GM11168 (cell line): ENCODE results near the gene CRIP3.

Experiments used
- in situ Hi-C: fragments of 300-500 bp; cut with MboI; formaldehyde crosslinking; loops from one replicate; pipeline ENCODE4 v1.12.0; 2022; ENCODE audit warnings: low sequenced_read_pairs; ENCODE audit not compliant: unreplicated experiment

CRIP3 gene

DNA sequence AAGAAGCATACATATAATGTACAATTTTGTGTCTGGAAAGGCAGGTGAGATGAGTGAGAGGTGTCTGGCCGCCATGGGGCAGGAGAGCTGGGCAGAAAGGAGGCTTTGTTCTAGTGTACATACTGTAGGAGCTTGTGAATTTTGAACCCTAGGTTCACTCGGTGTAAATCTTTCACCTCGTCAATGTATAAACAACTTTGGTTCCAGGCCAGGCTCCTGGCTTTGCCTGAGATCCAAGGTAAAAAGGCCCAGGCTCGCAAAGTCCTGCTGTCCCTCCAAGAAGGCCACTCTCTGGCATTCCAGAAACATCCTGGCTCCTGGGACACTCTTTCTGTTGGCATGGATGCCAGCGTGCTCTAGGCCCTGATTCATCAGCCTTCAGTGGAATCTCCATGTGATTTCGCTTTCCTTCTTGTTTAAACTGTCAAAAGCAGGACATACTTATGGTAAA, 17.7 kb downstream of the CRIP3 start:
- in situ Hi-C loops = no loop called here

DNA sequence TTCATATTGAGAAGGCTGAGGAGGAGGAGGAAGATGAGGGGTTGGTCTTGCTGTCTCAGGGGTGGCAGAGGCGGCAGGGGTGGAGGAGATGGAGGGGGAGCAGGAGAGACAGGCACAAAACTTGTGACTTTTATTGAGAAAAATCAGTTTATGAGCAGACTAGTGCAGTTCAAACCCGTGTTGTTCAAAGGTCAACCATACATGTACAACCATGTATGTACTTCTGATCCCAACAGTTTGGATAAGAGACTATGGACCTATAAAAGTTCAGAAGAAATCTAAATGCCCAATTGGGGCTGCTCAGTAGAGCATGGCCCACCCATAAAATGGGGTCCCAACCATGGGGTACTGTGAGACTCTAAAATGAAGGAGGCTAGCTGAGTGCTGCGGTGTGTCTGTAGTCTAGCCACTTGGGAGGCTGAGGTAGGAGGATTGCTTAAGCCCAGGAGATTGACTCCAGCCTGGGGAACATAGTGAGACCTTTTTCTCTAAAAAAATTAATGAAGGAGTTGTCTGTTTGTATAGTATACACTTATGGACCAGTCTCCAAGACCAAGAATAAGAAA, 18.2 kb downstream of the CRIP3 start:
- in situ Hi-C loops = no loop called here

DNA sequence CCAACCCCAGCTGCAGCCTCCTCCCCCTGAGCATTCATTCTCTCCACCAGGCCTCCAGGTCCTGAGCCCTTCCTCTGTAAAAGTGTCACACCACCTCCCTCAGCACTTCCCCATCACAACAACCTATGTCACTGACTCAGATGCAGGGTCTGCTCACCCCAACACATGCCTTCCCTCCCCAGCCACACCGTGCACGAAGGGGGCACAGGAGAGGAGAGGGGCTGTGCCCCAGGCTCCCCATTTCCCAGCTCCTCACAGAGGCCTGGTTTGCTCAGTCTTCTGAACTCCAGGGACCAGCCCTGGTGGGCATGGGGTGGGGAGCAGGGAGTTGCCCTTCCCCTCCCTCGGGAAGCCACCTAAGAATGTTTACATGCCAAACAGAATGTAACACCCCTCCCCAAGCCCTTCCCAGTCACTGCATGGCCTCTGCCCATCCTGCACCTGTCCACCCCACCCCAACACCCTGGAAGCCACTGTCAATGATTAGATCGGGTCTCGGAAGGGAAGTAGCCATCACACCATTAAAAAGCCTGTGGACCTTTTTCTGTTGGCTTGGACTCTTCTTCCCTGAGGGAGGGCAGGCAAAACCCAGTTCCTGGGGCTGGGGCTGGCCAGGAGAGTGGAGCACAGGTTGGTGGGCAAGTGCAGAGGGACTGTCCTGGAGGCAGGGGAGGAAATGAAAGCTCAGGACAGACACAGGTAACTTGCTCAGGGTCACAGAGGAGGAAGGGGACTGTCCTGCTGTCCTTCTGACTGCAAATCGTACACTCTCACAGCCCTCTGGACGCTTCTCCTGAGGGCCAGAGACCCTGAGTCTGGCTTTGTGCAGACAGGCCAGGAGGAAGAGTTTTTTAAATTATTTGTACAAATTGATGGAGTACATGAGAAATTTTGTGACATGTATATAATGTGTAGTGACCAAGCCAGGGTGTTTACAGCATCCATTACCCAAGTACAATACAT, 20.6 kb downstream of the CRIP3 start:
- in situ Hi-C loops = no loop called here

DNA sequence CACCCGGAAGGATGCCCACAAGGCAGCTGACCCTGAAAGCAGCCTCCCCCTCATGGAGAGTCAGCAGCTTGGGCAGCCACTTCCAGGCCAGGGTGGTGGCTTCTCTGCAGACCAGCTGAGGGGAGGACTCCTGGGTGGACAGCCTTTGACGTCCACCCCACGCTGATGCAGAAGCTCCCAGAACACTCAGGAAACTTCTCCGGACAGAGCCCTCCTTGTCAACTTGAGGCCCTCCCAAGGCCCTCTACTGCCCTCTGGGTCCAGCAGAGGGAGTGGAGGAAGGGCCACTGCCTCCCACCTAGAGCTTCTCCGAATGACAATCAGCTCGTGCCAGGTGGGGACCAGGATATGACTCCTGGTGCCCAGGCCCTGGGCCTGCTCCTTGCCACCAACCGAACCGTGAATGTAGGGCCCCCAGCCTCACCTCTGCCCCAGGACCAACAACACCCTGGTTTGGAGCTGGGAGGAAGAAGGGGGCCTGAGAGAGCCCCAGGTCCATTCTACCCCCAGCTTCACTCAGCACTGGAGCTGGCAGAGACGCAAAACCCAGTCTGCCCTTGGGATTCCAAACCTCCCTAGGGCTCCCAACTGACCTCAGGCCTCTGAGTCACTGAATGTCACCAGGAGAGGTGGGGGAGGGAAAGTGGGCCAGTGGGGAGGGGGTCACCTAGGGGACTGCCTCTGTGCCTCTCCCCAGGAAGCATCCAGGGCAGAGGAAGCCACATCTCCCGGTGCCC, 21.5 kb downstream of the CRIP3 start:
- in situ Hi-C loops = no loop called here

DNA sequence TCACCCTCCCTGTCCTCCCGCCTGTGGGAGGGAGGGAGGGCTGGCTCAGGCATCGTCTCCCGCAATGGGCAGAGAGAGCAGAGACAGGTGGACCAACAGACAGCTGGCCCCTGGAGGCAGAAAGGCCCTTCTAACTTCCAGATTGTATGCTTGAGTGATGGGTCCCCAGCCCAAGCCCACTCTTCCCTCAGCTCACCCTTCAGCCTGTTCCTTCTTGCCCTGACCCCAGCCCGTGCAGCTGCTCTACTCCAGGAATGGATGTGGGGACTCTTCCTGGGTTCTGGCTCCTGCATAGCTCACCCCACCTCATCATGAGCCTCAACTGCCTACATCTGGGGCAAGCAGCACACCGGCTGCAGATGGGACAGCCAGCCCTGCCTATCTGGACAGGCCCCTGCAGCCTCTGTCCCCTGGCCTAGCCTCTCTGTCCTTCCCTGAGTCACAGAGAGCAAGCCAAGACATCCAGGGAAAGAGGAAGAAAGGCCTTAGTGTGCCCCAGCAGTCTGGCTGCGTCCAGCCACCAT, 22.1 kb downstream of the CRIP3 start:
- in situ Hi-C loops = no loop called here

DNA sequence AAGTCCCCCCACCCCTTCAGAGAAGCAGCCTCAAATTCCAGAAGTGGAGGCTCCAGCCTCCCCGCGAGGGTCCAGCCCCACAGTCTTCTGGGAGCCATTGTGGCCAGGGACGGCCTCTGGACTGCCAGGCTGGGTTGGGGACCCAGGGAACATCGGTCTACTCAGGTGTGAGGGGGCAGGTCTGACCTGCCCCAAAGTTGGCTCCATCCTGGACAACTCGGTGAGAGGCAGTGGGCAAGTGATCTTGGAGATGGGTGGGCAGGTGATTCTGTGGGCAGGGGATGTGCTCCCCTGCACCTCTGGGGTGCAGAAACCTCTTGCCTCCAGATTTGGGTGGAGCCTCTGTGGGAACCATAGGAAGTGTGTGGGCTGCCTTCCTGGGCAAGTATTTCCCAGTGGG, 22.8 kb downstream of the CRIP3 start:
- in situ Hi-C loops = no loop called here

DNA sequence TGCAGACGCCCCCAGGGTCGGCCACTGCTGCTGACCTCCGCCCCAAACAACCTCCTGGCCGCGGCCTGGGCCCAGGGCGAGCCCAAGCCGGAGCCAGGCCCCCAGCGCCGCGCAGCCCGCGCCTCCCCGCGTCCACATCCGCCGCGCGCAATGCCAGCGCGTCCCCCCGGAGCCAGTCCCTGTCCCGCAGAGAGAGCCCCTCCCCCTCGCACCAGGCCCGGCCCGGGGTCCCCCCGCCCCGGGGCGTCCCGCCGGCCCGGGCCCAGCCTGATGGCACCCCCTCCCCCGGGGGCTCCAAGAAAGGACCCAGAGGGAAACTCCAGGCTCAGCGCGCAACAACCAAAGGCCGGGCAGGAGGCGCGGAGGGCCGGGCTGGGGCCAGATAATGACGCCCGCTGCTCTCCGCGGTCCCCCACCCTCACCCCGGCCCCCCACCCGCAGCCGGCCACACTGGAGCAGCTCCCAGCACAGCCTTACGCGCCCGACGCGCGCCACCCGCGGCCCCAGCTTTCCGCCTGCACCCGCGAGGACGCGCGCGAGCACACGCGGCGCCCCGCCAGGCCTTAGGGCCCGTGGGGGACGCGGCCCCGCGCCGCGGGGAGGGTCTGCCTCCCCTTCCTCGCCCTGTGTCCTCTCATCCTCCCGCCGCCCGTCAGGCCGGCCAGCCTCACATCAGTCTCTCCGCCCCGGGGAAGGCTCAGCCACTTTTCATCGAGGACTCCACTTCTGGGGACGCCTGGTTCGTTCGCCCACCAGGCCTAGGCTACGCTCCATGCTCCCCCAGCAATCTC, 23.4 kb downstream of the CRIP3 start:
- in situ Hi-C loops = no loop called here

DNA sequence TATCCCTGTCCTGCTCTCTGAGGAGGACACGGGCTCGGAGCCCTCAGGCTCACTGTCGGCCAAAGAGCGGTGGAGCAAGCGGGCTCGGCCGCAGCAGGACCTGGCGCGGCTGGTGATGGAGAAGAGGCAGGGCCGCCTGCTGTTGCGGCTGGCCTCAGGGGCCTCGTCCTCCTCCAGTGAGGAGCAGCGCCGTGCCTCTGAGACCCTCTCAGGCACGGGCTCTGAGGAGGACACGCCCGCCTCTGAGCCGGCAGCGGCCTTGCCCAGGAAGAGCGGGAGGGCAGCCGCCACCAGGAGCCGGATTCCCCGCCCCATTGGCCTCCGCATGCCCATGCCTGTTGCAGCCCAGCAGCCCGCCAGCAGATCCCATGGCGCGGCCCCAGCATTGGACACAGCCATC, 24.7 kb downstream of the CRIP3 start:
- in situ Hi-C loops = no loop called here

DNA sequence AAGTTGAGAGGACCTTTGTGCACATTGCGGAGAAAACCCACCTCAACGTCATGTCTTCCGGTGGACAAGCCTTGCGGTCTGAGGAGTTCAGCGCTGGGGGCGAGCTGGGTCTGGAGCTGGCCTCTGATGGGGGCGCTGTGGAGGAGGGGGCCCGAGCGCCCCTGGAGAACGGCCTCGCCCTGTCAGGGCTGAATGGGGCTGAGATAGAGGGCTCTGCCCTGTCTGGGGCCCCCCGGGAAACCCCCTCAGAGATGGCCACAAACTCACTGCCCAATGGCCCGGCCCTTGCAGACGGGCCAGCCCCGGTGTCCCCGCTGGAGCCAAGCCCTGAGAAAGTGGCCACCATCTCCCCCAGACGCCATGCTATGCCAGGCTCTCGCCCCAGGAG, 25.1 kb downstream of the CRIP3 start:
- in situ Hi-C loops = no loop called here

DNA sequence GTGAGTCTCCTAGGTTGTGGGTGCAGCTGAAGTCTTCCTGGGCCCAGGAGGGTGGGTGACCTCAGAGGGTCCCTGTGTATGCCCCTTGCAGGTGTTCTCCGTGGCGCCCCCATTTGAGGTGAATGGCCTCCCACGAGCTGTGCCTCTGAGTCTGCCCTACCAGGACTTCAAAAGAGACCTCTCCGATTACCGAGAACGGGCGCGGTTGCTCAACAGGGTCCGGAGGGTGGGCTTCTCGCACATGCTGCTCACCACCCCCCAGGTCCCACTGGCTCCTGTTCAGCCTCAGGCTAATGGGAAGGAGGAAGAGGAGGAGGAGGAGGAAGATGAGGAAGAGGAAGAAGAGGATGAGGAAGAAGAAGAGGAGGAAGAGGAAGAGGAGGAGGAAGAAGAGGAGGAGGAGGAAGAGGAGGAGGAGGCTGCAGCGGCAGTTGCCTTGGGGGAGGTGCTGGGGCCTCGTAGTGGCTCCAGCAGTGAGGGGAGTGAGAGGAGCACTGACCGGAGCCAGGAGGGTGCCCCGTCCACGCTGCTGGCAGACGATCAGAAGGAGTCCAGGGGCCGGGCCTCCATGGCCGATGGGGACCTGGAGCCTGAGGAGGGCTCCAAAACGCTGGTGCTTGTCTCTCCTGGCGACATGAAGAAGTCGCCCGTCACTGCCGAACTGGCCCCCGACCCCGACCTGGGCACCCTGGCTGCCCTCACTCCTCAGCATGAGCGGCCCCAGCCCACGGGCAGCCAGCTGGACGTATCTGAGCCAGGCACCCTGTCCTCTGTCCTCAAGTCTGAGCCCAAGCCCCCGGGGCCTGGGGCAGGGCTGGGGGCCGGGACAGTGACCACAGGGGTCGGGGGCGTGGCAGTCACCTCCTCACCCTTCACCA, 25.8 kb downstream of the CRIP3 start:
- in situ Hi-C loops = no loop called here

DNA sequence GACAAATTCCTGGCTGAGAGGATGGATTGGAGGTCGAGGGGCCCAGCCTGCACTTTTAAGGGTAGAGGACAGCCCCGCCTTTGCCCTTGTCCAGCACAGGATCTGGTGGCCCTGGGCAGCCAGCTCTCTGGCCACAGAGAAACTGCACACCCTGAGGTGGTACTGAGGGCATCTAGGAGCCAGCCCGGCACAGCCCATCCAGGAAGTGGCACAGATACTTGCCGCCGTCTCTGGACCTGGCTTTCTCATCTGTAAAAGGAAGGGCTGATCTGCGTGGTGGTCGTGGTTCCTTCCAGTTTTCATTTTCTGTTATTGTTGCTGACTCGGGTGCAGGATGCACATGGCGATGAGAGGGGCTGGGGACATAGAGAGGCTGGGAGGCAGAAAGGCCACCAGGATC, 26.6 kb downstream of the CRIP3 start:
- in situ Hi-C loops = no loop called here

DNA sequence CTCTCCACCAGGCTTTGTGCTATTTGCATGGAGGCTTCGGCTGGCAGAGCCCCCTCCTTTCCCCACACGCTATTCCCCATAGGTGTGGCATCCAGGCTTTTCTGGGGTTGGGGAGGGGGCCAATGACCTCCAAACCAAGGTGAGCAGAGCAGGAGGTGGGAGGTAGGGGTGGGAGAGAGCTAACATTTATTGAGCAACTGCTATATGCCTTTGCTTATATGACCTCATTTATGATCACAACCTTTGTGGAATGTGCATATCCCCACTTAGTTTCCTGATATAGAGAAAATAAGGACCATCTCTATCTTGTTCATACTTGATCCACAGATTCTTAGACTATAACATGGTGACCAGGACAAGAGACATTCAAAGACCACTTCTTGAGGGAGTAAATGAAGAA, 28.4 kb downstream of the CRIP3 start:
- in situ Hi-C loops = no loop called here

DNA sequence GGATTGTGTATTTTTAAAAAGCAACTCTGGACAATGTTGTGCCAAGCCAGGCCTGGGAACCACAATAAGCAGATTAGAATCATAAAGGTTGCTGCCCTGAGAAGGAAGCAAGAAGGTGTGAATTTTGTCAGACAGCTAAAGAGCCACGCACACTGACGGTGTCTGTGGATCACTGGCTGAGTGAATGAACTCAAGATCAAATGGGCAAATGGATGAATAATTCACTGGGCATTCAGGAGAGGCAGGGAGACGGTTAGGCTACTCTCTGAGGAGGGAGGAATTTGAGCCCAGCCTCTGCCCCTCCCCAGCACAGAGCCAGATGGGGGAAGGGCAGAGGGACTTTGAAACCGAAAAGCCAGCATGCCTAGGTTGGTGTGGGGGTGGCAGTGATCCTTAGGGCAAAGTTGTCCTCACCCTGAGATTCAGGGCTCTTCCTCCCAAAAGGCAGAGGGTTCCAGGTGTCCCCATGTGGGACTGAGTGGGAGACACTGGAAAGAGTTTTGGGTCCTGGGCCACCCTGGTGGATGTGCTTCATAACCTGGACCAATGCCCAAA, 30.0 kb downstream of the CRIP3 start:
- in situ Hi-C loops = no loop called here

DNA sequence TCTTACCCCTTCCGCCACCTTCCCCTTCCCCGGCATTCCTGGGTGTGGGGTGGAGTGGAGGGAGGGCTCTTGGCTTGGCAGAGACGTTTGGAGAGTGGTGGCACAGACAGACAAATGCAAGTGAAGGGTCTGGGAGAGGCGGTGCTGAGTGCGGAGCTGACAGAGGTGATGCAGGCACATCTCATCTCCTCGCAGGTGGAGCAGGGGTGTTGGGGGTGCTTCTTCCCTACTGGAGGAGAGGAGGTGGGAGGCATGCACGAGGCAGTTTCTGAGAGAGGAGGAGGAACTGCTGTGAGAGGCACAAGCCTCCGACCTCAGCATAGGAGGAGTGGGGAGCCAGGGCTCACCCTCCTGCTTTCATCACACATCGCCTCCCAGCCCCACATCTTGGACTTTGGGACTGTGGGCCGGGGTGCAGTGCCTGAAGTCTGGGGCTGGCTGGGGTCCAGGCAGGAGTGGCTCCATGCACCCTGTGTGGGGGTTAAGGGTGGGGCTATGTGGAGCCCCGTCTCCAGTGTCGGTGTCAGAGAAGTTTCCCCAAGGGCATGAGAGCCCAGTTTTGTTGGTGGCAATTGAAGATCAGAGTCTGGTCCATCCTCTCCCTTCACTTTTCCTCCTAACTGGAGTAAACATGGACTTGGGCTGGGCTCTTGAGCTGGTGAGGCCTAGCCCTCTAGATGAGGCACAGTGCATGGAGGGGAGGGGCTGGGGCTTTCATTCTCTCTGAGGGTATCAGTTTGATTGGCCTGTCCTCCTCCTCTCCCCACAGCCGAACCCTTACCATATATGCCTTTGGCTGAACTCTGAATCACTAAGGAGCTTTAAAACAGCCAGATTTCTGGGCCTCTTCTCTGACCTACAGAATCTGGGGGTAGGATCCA, 30.7 kb downstream of the CRIP3 start:
- in situ Hi-C loops = no loop called here

DNA sequence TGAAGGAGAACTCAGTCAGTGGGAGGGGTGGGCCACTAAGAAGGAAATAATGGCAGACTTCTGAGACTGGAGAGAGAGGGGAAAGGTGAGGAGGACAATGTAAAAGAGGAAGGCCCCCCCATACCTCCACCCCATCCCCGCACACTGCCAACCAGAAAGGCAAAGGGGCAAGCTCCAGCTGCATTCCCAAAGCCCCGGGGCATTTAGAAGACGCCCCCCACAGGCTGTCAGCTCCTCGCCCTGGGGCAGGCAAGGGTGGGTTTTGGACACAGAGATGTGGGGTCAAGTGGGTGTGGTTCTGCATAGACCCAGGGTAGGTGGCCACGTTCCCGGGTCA, 31.4 kb downstream of the CRIP3 start:
- in situ Hi-C loops = no loop called here

DNA sequence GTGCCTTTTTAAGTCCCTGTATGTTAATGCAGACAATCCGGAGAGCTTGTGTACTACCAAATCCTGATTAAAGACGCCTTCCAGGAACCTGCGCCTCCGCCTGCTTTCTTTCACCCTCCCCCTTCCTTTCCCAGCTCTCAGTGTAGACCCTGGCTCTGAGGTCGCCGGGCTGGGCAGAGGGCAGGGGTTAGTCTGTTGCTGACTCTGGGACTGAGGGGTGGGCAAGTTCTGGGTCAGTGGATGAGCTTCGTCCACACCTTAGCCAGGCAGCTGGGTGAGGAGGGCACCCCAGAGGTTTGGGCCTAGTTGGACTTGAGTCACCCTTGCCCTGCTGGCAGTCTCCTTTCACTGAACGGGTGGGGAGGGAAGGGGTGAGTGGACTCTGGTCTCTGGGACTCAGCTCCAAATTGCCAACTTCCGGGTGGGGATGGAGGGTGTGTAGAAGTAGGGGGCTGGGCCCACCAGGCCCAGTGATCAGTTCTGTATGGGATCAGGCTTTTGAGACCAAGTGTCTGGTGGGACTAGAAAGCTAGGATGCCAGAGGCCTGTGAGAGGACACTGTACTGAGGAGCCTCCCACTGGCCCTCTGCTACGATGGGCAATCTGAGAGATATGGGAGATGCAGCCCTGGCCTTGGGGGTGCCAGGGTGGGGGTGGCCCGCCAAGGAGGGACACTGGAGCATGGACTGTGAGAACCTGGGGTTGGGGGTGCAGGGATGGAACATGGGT, 31.9 kb downstream of the CRIP3 start:
- in situ Hi-C loops = no loop called here

DNA sequence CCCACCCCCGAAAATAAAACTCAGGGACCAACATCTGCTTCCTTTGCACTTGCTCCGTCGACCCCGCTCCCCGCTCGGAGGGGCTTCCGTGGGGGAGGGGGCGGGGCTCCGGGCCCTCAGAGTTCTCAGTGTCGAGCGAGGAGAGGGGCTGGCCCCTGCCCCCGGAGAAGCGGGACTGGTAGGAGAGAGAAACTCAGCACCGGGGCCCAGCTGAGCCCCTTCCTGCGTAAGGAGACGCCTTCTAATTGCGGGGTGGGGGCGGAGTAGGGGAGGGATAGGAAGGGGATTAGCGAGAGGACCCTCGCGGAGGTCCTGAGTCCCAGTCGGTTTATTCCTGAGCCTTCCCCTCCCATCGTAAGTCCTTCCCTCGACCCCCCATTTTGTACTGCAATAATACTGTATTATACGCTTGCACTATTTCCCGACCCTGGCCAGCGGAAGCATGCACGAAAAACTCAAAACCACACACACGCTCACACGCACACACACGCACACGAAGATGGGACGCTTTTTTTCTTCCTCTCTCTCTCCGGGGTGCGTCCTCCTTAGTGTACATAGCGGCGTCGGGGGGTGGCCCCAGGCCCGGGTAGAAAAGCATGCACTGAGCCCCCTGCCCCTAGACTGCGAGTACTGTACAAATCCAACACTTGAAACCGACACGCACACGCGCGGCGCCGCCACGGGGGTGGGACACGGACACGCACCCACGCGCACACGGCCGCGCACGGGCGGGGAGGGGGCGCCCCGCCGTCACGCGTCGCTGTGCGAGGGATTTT, 32.6 kb downstream of the CRIP3 start:
- in situ Hi-C loops = no loop called here
